PC-9 (cell line): ENCODE results near the gene TNFSF4. TPM values are rescaled to one million over a fixed set of nuclear protein-coding genes. Genes with fewer than 3 reads are reported as not detected.

ENCODE experiments used
- BruUV-seq: library from RNA; stranded (reverse); fragments of 400-500 nt; replicated peaks from 2 replicates; lab custom pipeline; 2021; lab: Mats Ljungman, UMichigan
- CTCF ChIA-PET: fragments of 300-600 bp; sonication (Branson Sonifier 250); formaldehyde crosslinking; loops from one replicate; lab custom pipeline; 2022; ENCODE audit warnings: antibody characterized with exemption; lab: Charles Lee
- POLR2A ChIA-PET: fragments of 300-600 bp; sonication (Branson Sonifier 250); formaldehyde crosslinking; loops from one replicate; lab custom pipeline; 2022; ENCODE audit warnings: antibody characterized with exemption; ENCODE audit not compliant: unreplicated experiment; lab: Charles Lee
- DNase-seq, 2 experiments: peaks; one replicate each; pipeline versions ENCODE4 v3.0.0 to v3.0.0-alpha.2; 2015 to 2022; ENCODE audit warnings: mixed read lengths in 1 of 2
- H2AFZ ChIP-seq: fragments of 200-600 bp; sonication (generic); 2 replicates; pipeline ENCODE4 v1.8.1; 2017; ENCODE audit warnings: antibody characterized with exemption
- H3F3A ChIP-seq: fragments of 200-600 bp; sonication (generic); 2 replicates; pipeline ENCODE4 v1.8.1; 2017; ENCODE audit warnings: antibody characterized with exemption, mild to moderate bottlenecking, low read depth; ENCODE audit not compliant: insufficient read depth
- H3K27ac ChIP-seq: fragments of 200-600 bp; sonication (generic); 2 replicates; pipeline ENCODE4 v1.6.1; 2016; ENCODE audit warnings: mixed run types
- H3K27me3 ChIP-seq: fragments of 200-600 bp; sonication (generic); 2 replicates; pipeline ENCODE4 v1.6.1; 2016; ENCODE audit warnings: low read depth, mixed run types; ENCODE audit not compliant: insufficient read depth
- H3K36me3 ChIP-seq: fragments of 200-600 bp; sonication (generic); 2 replicates; pipeline ENCODE4 v1.6.1; 2016; ENCODE audit warnings: low read depth, mixed run types
- H3K4me1 ChIP-seq: fragments of 200-600 bp; sonication (generic); replicated peaks from 2 replicates; pipeline ENCODE4 v1.6.1; 2016; ENCODE audit warnings: mixed run types; ENCODE audit not compliant: insufficient read depth
- H3K4me2 ChIP-seq: fragments of 200-600 bp; sonication (generic); 2 replicates; pipeline ENCODE4 v1.6.1; 2017; ENCODE audit warnings: mixed run types
- H3K4me3 ChIP-seq: fragments of 200-600 bp; sonication (generic); 2 replicates; pipeline ENCODE4 v1.6.1; 2016; ENCODE audit warnings: mixed run types
- H3K79me2 ChIP-seq: fragments of 200-600 bp; sonication (generic); 2 replicates; pipeline ENCODE4 v1.6.1; 2017; ENCODE audit warnings: low read depth, mixed run types
- H3K9me2 ChIP-seq: fragments of 200-600 bp; sonication (generic); 2 replicates; pipeline ENCODE4 v1.8.1; 2017; ENCODE audit warnings: mild to moderate bottlenecking; ENCODE audit not compliant: insufficient read depth
- H3K9me3 ChIP-seq: fragments of 200-600 bp; sonication (generic); 2 replicates; pipeline ENCODE4 v1.8.1; 2016; ENCODE audit warnings: low read depth; ENCODE audit not compliant: insufficient read depth
- H4K20me1 ChIP-seq: fragments of 200-600 bp; sonication (generic); 2 replicates; pipeline ENCODE4 v1.8.1; 2017; ENCODE audit not compliant: insufficient read depth
- CTCF ChIP-seq: fragments of 200-600 bp; sonication (generic); conservative IDR thresholded peaks from 2 replicates; pipeline ENCODE4 v1.6.1; 2017; ENCODE audit warnings: mixed run types, antibody characterized with exemption, mild to moderate bottlenecking, moderate library complexity
- EZH2 ChIP-seq: fragments of 200-600 bp; sonication (generic); IDR thresholded peaks from 2 replicates; pipeline ENCODE4 v1.8.0; 2017; ENCODE audit warnings: antibody characterized with exemption, low read depth
- intact Hi-C: fragments of 100-400 bp; cut with micrococcal nuclease; formaldehyde crosslinking; loops from one replicate; pipeline ENCODE4 v1.10.0; 2022; ENCODE audit not compliant: unreplicated experiment
- total RNA-seq: library from RNA; stranded (reverse); gene quantifications from 2 replicates; pipeline ENCODE4 v1.2.3, GENCODE V29; 2021

The TNFSF4 gene
- total RNA-seq, 1 experiment from 2014 or later, result 1.5 TPM

GRCh38 chr1:173148971-173149370, 58.2 kb downstream of the TNFSF4 start:
- Histone ChIP-seq H2AFZ (no peak overlapping the region), H3K79me2 (no peaks in the 10 kb centered on the region), H3K27me3 (no peaks in the 10 kb centered on the region; the same call in 1 of the 2 replicates), H3K27ac (no peak overlapping the region), H3K36me3 (no peaks in the 10 kb centered on the region), H3K4me2 (no peak overlapping the region), H3K9me2 (no peaks in the 10 kb centered on the region), H3K9me3 (0 out of 2 replicates have a peak, but pooled peaks cover 12% of the 10 kb centered on the region), H4K20me1 (no peaks in the 10 kb centered on the region), H3K4me3 (no peak overlapping the region), H3F3A (no peaks in the 10 kb centered on the region), H3K4me1 (no peaks in the 10 kb centered on the region)
- TF ChIP-seq EZH2 (no peak), CTCF (no peak)
- intact Hi-C loops, result no loop called here
- ChIA-PET POLR2A (interaction anchor here (0.6 kb wide), 1 partner anchor 616 kb away, joined by 7 read pairs; the partner anchor contains the start of gene SUCO), CTCF (no interaction called here)
- BruUV-seq, result no TSS peak
- DNase-seq, result no peak

- no peaks in the 10 kb centered on the region for H3K36me3 ChIP-seq
- ChIA-PET POLR2A (no interaction called here), CTCF (no interaction called here)
- H3K79me2 ChIP-seq, result no peaks in the 10 kb centered on the region
- H3K27ac ChIP-seq, result no peak overlapping the region
- H2AFZ ChIP-seq, result no peak overlapping the region
- H3K4me3 ChIP-seq, result no peak overlapping the region
- H3K9me2 ChIP-seq, result no peaks in the 10 kb centered on the region
- H4K20me1 ChIP-seq, result no peaks in the 10 kb centered on the region
- no peak for DNase-seq
- no peaks in the 10 kb centered on the region; the same call in 1 of the 2 replicates for H3K27me3 ChIP-seq
- 0 out of 2 replicates have a peak, but pooled peaks cover 12% of the 10 kb centered on the region for H3K9me3 ChIP-seq
- H3K4me1 ChIP-seq, result no peaks in the 10 kb centered on the region
- no peak for TF ChIP-seq EZH2
- TF ChIP-seq CTCF, result no peak
- intact Hi-C loops, result no loop called here
- H3K4me2 ChIP-seq, result no peak overlapping the region
- no peaks in the 10 kb centered on the region for H3F3A ChIP-seq
- BruUV-seq, result no TSS peak
These were observed 58.6 kb downstream of the TNFSF4 start for GRCh38 chr1:173148545-173148944.

GRCh38 chr1:173140733-173141132, 66.4 kb downstream of the TNFSF4 start:
- Histone ChIP-seq H3K4me3 (no peak overlapping the region), H3K36me3 (no peaks in the 10 kb centered on the region), H3F3A (no peaks in the 10 kb centered on the region), H3K9me3 (0 out of 2 replicates have a peak, but pooled peaks cover 6% of the 10 kb centered on the region), H3K79me2 (no peaks in the 10 kb centered on the region), H3K27me3 (no peaks in the 10 kb centered on the region), H4K20me1 (no peaks in the 10 kb centered on the region), H3K27ac (no peak overlapping the region), H2AFZ (no peak overlapping the region), H3K9me2 (no peaks in the 10 kb centered on the region), H3K4me2 (no peak overlapping the region), H3K4me1 (no peaks in the 10 kb centered on the region)
- no peak for DNase-seq
- POLR2A ChIA-PET, result no interaction called here
- TF ChIP-seq CTCF, result no peak
- TF ChIP-seq EZH2, result no peak
- BruUV-seq, result no TSS peak
- intact Hi-C loops, result no loop called here
- CTCF ChIA-PET, result no interaction called here
